ENCODE results near the gene PBXIP1.

The PBXIP1 gene

DNA sequence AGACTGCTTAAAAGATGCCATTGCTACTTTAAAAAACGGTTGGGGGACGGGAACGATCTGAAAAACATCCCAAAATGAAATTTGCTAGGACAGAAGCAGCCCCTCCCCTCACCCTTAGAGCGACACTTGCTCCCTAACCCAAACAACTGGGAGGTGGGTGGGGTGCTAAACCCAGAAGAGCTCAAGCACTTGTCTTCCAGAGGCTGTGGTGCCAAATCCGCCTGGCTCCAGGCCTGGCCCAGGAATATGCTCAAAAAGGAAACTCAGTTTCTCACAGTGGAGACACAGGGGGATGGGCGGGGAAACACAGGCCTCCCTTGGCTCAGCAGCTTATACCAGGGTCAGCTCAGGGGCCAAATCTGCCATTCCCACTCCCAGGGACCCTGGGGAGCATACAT, 644 bp upstream of the PBXIP1 start:
- no peak for DNase-seq

DNA sequence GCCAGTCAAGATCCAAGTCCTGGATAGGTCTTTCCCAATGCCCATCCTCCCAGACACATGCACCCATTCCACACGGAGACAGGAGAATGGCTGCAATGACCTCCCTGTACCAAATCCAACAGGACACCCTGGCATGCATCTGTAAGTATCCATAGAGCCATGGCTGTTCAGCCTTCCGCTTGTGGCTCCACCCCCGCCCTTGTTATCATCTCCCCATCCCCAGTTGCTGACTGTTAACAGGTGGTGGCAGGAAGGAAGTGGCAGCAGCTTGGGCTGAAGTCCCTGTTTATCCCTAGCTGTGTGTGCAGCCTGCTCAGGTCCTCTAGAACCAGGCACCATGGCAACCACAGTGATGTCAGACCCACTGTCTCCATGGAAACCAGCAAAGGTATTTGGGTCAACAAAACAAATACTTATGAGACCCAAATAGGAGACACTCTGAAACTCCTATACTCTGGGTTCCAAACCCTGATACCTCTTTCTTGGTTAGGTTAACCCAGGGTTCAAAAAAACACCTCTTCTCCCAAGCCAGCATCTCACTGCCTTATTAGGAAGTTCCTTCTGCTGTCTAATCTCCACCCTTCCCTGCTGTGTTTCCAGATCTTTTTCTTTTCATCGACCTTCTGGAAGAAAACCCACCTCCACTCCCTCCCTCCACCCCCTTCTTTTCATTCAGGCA, 721 bp downstream of the PBXIP1 start:
- DNase-seq: peak; percentile 24

DNA sequence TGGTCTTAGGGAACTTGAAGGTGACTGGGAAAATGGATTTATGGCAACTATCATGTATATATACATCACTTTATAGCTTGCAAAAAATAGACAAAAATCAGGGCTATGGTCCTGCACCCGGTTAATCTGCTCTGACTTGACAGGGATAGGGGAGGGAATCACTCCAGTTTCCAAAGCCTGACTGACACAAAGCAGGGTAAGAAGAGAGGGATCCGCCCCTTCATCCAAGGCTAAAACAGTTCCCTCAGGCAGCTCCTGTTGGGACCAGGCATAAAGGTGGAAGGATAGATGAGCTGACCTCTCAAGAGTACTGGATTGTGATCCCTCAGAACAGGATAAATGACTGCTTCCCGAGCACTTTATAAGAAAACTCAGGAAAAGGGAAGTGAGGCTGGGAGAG, 1.4 kb downstream of the PBXIP1 start:
- no peak for DNase-seq

DNA sequence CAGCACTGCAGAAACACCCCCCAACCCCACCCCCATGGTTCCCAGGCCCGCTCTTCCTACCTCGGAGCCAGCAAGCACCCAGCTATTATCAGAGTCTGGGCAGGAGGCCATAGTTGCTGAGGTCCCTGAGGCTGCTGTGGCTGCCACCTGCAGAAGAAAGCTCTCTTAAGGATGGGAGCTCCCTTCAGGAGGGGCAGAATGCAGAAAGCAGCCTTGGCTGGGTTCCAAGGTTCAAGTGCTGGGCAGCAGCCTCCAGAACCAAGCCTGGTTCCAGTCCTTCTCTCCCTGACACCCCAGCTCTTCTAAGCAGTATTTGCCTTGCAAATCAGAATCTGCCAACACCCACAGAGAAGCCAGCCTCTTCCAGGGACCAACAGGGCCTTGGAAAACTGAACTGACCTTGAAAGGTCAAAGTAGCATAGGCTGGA, 2.3 kb downstream of the PBXIP1 start:
- DNase-seq: no peak

DNA sequence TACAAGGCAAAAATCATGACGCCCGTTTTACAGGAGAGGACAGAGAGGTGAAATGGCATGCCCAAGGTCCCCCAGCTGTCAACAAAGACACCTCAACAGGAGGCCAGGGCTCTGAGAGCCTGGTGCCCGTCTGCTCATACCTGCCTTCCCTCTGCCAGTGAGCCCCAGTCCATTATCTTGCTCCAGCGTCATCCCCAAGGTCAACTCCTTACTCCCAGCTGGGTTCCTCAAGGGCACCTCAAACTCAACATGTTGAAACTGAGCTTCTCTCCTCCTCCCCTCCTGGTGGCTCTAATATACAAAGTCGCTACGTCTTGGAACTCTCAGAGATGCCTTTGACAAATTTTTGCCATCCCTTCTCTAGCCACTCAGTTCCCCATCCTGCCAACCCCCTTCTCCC, 3.2 kb downstream of the PBXIP1 start:
- no peak for DNase-seq

DNA sequence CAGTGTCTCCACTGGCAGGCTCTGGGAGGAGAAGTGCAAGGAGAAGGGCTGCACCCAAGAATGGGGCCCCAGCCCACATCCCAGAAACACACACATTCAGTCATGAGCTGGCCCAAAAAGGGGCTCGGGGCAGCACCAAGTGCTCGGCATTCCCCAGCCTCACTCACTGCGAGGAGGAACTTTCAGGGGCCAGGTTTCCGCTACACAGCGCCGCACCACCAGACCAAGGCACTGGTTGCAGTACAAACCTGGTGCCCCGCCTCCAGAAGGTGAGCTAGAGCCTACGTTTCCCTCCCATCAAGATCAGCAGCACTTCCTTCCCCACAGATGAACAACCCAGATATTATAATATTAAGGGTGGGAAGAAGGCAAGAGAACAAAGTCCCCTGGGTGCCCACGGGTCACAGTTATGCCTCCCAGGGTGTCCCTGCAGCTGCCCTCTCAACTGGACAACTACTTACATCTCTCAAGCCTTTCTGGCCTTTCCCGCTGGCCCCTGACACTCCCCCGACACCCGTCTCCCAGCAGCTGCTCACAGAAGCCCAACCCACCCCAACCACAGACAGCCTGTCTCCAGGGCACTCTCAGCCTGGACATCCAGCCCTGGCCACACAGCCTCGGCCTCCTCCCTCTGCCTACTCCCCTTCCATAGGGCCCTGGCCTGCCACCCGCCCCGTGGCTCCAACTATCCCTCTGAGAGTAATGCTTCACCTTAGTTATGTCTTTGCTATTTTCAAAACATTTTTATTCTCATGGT, 3.8 kb downstream of the PBXIP1 start:
- DNase-seq: no peak

DNA sequence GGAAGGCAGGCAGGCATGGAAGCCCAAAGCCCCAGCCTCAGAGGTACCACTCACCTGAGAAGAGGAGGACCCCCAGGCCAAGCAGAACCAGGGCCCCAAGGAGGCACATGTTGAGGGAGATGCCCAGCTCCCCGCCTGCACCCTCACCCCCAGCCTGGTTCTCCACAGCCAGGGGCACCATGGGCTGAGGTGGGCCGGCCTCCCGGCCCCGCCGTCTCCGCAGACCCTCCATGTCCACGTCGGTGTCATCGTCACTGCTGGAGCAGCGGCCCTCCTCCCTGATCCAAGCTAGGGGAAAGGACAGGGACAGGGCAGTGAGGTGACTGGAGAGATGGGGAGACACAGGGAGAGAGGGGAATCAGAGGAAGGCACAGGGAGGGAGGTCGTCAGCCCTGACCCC, 7.8 kb downstream of the PBXIP1 start:
- no peak for DNase-seq

DNA sequence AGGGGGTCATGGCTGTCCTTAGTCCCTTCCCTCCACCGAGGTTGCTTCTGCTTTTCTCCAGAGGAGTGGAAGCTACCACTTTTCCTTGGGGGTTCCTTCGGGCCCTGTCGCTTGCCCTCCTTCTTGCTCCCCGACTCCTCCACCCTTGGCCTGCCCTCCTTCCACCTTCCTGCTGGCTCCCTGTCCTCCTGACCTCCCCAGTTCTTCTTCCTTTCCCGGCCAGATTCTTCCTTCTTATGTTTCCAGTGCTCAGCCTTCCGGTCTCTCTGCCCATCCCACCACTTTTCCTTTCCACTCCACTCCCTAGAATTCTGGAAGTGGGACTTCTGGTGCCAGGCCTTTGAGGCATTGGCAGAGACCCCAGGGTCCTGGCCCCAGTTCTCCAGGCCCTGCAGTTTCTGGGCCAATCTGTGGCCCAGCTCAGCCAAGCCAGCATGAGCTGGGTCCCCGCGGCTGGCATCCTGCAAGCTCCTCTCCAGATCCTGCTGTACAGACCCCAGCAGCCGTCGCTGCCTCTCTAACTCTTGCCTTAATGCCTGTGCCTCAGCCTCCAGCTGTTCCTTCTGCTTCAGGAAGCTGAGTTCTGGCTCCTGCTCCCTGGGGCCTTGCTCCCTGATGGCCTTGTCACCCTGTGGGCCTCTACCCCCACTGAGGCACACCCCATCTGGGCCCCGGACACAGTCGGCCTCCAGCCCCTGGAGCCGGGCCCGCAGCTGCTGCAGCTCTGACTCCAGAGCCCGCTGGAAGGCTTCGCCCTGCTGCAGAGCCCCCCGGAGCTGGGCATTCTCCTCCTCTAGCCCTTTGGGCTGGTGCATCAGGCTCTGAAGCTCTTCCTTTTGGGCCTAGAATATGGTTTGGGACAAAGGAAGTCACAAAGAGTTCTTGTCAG, 9.7 kb downstream of the PBXIP1 start:
- DNase-seq: no peak

DNA sequence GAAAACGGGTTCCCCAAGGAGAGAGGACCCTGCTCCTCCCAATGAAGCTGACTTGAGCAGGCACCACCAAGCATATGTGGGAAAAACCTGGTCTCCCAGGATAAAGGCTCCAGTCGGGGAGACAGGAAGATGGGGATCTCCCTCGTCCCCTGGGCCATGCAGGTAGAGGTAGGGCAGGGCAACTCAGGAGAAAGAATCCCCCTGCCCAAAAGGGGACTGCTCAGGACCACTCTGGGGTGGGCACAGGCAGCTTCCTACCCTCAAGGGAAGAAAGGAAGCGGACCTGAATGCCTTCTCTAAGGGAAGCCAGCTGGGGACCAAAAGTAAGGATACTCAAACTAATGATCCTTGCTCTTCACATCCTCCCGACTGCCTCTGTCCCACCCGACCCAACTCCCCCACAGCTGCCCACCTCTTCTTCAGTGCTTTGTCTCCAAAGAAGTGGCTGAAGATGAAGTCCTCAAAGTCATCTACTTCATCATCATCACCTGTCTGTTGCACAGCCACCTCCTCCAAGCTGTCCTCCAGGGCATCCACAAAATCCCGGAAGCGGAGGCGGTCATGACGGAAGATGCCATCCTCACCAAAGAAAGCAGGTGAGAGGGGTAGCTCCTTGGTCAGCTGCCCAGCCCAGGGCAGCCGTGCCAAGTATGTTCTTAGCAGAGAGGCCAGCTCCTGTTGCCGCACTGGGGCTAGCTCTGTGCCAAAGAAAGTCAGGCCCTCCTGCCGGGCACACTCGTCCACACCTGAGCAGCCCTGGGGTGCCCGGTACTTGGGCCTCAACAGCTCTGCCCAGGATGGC, 10.5 kb downstream of the PBXIP1 start:
- DNase-seq: no peak

DNA sequence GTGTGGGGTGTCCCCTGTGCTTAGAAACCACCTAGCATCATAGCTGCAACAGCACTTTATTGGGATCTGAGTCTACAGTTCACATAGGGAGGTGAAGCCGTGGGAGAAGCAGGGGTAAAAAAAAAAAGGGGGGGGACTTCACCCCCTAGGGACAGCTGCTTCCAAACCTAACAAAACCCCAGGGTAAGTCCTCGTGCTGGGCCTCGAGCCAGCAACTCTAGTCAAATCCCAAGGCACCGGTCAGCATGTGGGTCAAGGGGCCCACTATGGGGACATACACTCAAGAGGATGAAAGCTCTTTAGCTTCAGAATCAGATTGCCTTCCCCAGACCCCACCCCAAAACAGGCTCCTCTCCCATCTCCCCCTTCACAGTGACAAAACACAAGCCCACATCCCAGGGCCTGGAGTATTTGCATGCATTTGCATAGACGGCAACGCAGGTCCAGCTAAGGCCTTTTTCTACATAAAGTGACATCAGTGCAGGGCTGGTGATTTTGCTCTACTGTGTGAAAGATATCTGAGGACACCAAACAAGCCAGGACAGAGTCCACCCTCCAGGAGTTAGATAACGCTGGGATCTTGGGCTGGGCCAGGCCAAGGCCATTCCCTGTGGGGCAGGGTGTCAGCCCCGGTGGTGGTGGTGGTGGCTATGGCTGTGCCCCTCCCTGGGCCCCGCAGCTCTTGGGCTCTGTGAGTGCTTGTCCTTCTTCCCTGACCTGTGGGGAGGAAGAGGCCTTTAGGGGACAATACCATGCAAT, 11.3 kb downstream of the PBXIP1 start:
- DNase-seq: no peak

DNA sequence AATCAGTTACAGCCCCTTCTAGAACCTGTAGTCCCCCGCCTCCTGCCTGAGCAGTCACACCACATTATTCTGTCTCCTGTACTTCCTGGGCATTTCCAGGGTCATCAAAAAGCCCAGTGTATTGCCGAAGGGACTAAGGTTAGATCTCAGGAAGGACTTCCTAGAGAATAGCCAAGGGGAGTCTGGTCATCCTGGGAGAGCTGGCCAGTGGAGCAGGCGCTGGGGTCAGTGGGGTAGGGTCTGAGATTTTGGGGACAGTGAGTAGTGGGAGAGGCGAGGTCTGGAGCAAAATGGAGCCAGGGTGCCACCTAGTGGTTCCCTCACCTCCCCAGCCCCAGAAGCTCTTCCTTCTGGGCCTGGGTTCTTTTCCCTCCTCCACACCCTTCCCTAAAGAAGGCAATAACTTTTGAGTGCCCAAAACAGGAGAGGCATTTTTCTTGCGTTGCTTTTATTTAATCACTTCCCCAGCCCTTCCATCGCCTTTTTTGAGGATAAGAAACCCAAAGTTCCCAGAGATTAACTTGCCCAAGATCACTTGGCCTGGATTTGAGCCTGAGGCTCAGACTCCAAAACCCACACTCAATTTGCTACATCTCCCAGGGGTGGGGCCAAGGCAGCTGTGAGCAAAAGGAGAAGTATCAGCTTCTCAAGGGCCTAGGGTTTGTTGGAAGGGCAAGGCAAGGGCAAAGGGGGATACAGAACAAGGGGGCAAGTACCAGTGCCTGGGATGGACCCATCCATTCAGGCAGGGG, 12.1 kb downstream of the PBXIP1 start:
- no peak for DNase-seq

DNA sequence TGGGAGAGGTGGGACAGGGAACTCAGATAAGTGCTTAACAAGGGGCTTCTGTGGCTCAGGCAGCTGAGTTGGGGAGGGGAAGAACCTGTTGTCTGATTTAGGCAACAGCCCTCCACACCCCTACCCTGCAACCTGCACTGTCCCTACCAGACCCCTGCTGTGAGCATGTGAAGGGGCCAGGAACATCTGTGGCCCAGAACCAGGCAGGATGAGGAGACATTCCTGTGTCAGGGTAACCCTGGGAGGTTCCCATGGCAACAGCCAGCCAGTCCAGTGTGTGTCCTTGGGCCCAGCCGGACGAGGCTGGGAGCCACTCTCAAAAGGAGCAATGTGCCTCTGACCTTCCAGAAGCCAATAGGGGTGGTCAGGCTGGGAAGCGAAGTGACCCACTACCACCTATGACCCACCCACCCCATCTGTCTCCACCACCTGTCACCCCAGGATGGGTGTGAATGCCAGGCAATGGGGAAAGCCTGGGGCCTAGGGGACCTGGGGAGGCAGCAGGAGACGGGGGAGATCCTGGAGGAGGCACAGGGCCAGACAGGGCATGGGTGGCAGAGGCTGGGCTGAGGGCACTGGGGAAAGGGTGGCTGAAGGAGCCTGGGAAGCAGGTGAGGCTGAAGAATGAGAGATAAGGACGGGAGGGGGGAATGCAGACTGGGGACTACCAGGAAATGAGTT, 14.4 kb downstream of the PBXIP1 start:
- no peak for DNase-seq

DNA sequence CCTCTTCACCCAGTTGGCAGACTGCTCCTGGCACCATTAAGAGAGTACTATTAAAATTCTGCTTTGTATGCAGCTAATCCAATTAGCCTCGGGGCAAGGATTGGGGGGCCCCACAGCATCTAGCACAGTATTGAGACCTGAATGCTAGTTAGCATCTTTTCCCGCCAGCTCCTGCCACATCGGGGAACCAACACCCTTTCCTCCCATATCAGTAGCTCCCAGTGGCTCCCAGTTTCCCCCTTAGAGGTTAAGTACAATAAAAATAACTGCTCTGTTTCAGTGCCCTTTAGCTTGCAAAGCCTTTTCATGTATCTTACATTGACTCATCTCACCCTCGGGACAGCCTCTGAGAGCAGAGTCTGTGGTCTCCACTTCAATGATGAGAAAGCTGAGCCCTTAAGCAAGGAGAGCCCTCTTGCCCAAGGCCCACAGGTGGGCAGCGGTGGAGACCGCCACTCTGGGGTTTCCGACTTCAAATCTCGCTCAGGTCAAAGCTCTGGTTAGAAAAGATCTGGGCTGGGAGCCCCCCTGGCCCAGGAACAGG, 15.2 kb downstream of the PBXIP1 start:
- DNase-seq: no peak

DNA sequence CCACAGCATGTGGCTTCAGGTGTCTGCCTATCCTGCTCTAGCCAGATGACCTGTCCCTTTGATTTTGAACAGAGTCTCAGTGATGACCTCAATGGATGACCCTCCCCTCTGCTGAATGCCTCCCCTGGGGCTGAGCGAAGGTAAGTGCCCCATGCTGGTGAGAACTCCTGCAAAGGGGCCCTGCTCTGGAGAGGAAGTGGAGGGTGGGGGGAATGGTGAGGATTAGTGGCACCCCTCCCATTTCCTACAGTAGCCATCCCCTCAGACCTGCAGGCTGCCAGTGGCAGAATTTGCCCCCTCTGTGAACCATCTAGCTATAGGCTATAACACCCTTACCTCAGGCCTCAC, 15.7 kb downstream of the PBXIP1 start:
- DNase-seq: no peak

DNA sequence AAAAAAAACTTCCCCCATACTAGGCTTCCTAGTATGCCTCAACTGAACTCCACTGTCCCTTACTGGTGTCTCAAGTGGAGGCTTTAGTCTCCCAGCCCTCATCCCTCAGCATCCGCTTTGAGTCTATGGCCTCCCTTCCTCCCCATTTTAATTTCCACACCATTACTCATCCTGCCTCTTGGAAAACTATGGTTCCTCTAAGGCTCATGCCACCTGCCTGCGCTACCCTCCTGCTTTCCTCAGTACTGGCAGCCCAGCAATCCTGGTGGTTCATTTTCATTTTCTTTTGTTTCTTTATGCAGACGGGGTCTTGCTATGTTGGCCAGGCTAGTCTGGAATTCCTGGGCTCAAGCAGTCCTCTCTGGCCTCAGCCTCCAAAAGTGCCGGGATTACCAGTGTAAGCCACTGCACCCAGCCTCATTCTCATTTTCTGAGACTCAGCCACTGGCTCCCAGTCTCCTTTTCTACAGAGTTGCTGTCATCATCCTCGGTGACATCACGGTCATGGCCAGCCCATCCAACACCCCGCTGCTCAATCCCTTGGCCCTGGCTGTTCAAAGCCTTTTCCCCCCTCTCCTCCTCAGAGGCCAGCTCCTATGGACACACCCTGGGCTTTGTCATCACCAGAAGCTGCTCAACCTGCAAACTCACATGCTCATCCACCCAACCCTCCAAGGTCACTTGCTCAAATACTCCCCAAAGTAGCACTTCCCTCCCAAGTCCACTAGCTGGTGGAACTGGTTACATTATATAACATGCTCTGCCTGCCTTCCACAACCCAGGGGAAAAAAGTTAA, 17.1 kb downstream of the PBXIP1 start:
- DNase-seq: no peak

DNA sequence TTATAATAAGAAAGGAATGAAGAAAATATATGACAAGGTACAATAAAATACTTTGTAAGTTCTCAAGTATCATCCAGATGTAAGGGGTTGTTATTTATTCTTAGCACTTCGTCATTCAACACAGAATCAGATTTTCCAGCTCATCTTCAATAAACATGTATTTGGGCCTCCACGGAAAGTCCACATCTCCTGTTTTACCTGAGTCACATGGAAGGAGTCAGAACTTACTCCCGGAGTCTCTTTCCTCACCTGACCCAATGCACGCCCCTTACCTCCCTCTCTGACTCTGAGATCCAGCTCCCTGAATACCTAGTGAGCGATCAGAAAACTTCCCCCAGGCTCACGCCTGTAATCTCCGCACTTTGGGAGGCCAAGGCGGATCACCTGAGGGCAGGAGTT, 17.9 kb downstream of the PBXIP1 start:
- DNase-seq: no peak

DNA sequence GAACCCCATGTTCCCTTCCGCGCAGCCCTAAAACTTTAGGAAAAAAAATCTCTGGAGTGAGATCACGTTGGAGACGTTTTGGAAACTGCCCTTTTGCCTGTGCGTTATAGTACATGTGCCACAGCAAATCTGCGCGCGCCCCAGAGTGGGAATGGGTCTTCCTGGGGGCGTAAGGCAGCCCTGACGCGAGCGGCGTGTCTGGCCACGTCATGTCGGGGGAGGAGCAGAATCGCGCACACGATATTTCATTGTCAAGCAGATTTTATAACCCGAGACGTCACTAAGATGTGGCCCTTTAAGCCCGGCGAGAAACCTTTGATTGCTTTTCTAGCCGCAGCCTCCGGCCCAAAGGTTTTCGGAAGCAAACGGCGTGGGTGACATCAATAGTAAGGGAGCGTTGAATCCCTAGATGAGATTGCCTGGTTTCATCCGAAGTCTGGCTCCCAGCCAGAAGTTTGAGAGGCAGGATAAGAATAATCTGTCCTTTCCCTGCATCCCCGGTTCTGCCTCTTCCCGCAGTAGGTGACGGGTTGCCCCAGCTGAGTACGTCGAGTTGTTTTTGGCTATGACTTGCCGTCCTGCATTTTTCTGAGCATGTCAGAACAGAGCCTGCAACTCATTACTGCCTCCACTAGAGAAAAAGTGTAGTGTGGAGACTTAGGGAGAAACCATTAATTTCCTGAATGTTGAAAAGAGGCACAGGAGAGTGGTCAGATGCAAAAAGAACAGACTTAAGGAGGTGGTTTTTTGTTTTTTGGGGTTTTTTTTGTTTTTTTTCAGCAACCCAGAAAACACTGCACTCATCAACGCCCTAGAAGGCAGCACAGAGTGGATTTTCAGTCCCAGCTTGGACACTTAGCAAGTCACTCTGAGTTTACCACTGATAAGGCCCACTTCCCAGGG, 18.6 kb downstream of the PBXIP1 start:
- DNase-seq: peak; percentile 88

DNA sequence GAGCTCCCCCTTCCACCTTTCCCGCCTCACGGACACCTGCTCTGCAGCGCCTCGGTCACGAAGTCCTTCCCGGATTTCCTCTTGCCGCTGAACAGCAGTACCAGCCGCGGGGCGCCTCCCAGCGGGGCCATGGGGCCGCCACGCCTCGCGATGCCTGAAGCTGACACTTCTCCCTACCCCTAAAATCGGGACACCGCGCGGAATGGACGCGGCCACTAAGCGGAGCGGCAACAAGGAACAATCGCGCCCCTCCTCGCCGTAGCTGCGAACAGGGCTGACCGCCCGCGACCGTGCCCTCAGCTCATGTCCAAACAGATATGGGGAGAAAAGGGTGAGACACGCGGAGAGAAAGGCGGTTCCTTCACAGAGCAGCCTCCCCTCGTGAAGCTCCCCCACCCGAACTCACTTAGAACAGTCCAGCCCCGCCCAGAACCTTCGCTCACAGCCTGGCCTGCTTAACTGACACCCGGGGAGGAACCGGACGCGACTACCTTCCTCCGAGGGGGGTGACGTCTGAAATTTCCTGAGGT, 19.3 kb downstream of the PBXIP1 start, which contains the start of gene PMVK:
TSS of gene PMVK (minus strand) at position 165 of the 530 bp plus-strand sequence. CDS start at position 131, 34 bp downstream.
- DNase-seq: peak; percentile 94
